Stomach (tissue), 4 donors: ENCODE measurements around the gene TTC21A.

Experiments used
- CTCF ChIP-seq, 7 experiments: fragments of 450-650 bp in 4 of 7; fragments of 200-600 bp in 3 of 7; sonication (generic) in 3 of 7; IDR thresholded peaks; one replicate each; pipeline ENCODE4 v1.5.1; 2016 to 2019; ENCODE audit warnings: antibody characterized with exemption in 7 of 7, control low read depth in 2 of 7, mild to moderate bottlenecking in 1 of 7
- POLR2A ChIP-seq, 4 donors: fragments of 450-650 bp; IDR thresholded peaks; one replicate each; pipeline ENCODE4 v1.6.1; 2016; ENCODE audit warnings: antibody characterized with exemption in 4 of 4, control low read depth in 2 of 4, mild to moderate bottlenecking in 1 of 4, moderate library complexity in 1 of 4
- POLR2AphosphoS5 ChIP-seq, 3 donors: sonication (generic); formaldehyde crosslinking; IDR thresholded peaks; one replicate each; pipeline ENCODE4 v1.6.1; 2016; ENCODE audit warnings: antibody characterized with exemption in 3 of 3

GRCh38 chr3:39126532-39127071, 19.1 kb downstream of the TTC21A start:
- TF ChIP-seq CTCF (IDR thresholded peaks at IDR 0.05) (peak in 5 of 7 experiments; percentile 39 to 76 (median 52)), POLR2A (IDR thresholded peaks at IDR 0.05) (no peak), POLR2AphosphoS5 (IDR thresholded peaks at IDR 0.05) (no peak)
